Measurements from ENCODE around the gene TSC2.

TSC2 gene

DNA sequence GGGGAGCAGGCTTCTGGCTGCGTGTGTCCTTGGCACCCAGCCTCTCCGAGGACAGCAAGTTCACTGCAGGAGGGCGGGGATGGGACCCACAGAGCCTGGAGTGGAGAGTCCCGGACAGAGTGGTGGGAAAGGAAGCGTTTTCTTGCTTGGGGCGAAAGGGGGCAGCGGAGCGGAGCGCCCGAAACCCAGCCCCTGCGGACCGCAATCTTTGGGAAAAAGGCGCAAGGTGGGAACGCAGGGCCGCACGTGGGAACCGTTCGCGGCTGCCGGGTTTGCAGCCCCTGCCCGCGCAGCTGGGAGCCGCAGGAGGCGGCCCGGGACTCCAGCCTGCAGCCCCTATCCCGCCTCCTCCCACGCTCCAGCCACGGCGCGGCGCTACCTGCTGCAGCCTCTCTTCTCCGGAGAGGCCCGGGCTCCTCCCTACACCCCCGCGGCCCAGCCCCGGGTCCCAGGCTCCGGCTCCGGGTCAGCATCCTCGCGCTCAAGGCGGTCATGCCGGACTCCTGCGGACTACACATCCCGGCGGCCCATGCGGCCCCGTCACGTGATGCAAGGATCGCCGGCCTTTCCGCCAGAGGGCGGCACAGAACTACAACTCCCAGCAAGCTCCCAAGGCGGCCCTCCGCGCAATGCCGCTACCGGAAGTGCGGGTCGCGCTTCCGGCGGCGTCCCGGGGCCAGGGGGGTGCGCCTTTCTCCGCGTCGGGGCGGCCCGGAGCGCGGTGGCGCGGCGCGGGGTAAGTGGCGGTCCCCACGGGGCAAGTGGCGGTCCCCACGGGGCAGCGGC, at the start of gene TSC2, which contains the start of gene NTHL1:
Gene TSC2 (plus strand): TSS at position 656 of the 786 bp plus-strand sequence. CDS start 631 bp downstream, outside the sequence.
Gene NTHL1 (minus strand): TSS at position 505 of the 786 bp plus-strand sequence. CDS start 11 bp downstream, at position 494.
- H3K4me1 Mint-ChIP-seq: peaks cover 27% of the 10 kb centered on the region
- DNase-seq: peak; percentile 91 to 96
- H3K9me3 Mint-ChIP-seq: no peaks in the 10 kb centered on the region

DNA sequence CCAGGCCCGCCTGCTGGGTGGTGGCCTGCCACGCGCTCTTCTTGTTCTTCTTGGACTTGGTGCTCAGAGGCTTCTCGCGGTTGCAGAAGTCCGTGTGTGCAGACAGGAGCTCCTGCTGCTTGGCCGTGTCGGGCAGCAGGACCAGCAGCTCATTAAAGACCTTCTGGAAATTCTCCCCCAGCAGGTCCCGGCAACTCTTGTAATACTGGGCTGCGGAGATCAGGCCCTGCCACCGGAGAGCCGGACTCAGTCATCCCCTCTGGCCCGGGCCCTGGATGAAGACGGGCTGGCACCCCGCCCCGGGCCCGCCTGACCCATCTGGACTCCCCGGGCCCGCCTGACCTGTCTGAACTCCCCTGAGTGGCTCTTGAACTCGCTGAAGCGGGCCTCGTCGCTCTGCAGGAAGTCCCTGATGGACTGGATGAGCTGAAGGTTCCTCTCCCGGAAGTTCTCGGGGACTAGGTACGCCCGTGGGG, 49.4 kb upstream of the TSC2 start:
- H3K4me1 Mint-ChIP-seq: peaks cover 22% of the 10 kb centered on the region
- ATAC-seq (no peak), DNase-seq (no peak)
- no peaks in the 10 kb centered on the region for H3K9me3 Mint-ChIP-seq
- no peak overlapping the region for H3K4me3 Mint-ChIP-seq
- no peaks in the 10 kb centered on the region for H3K27me3 Mint-ChIP-seq
- H3K27ac Mint-ChIP-seq: no peak overlapping the region

More for the DNA sequence above, at the start of gene TSC2, which contains the start of gene NTHL1:
- H3K27ac Mint-ChIP-seq: peak within 1 kb of the TSS; percentile 76 to 92
- ATAC-seq: peak; percentile 97
- peak within 1 kb of the TSS; percentile 94 to 96 for H3K4me3 Mint-ChIP-seq
- no peaks in the 10 kb centered on the region for H3K27me3 Mint-ChIP-seq

- DNase-seq (no peak), ATAC-seq (no peak)
- H3K4me1 Mint-ChIP-seq: peaks cover 19% of the 10 kb centered on the region
- H3K27ac Mint-ChIP-seq: peak overlapping the region in 1 of 2 donors; percentile 76
- H3K4me3 Mint-ChIP-seq: no peak overlapping the region
- H3K27me3 Mint-ChIP-seq: no peaks in the 10 kb centered on the region
- no peaks in the 10 kb centered on the region for H3K9me3 Mint-ChIP-seq
These were observed 48.7 kb upstream of the TSC2 start for GRCh38 chr16:1998852-1999801.

- no peak overlapping the region for H3K4me3 Mint-ChIP-seq
- no peak for DNase-seq
- H3K4me1 Mint-ChIP-seq: peaks cover 28% of the 10 kb centered on the region
- no peak for ATAC-seq
- no peak overlapping the region for H3K27ac Mint-ChIP-seq
- H3K27me3 Mint-ChIP-seq: no peaks in the 10 kb centered on the region
- no peaks in the 10 kb centered on the region for H3K9me3 Mint-ChIP-seq
These were observed 47.8 kb upstream of the TSC2 start for GRCh38 chr16:1999866-2000514.

DNA sequence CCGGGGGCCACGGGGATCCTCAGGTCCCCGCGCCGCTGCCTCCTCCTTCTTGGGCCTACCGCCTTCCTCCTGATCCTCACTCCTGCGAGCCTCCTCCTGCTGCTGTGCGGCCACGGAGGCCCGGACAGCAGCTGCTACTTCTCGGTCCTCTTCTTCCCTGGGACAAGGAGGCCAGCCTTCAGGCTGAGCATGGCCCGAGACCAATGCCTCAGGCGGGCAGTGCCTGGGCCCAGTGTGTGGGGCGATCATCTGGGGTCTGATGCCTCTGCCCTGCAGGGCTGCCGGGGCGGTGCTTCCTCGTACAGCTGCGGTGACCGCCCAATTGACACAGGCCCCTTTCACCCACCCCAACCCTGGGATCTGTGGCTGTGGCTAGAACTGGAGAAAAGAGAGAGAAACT, 46.8 kb upstream of the TSC2 start:
- peaks cover 36% of the 10 kb centered on the region for H3K4me1 Mint-ChIP-seq
- ATAC-seq: no peak
- no peaks in the 10 kb centered on the region for H3K9me3 Mint-ChIP-seq
- H3K27ac Mint-ChIP-seq: peak overlapping the region in 1 of 2 donors; percentile 45
- H3K27me3 Mint-ChIP-seq: no peaks in the 10 kb centered on the region
- no peak for DNase-seq
- H3K4me3 Mint-ChIP-seq: no peak overlapping the region

- ATAC-seq (no peak), DNase-seq (no peak)
- H3K4me3 Mint-ChIP-seq: no peak overlapping the region
- no peaks in the 10 kb centered on the region for H3K27me3 Mint-ChIP-seq
- no peak overlapping the region for H3K27ac Mint-ChIP-seq
- no peaks in the 10 kb centered on the region for H3K9me3 Mint-ChIP-seq
- H3K4me1 Mint-ChIP-seq: peaks cover 36% of the 10 kb centered on the region
These were observed 46.1 kb upstream of the TSC2 start for GRCh38 chr16:2001456-2002355.

GRCh38 chr16:2002406-2003230, 45.2 kb upstream of the TSC2 start:
- no peaks in the 10 kb centered on the region for H3K9me3 Mint-ChIP-seq
- H3K27me3 Mint-ChIP-seq: no peaks in the 10 kb centered on the region
- peak overlapping the region in 1 of 2 donors; percentile 59 for H3K27ac Mint-ChIP-seq
- no peak overlapping the region for H3K4me3 Mint-ChIP-seq
- ATAC-seq (no peak), DNase-seq (no peak)
- peaks cover 39% of the 10 kb centered on the region for H3K4me1 Mint-ChIP-seq

DNA sequence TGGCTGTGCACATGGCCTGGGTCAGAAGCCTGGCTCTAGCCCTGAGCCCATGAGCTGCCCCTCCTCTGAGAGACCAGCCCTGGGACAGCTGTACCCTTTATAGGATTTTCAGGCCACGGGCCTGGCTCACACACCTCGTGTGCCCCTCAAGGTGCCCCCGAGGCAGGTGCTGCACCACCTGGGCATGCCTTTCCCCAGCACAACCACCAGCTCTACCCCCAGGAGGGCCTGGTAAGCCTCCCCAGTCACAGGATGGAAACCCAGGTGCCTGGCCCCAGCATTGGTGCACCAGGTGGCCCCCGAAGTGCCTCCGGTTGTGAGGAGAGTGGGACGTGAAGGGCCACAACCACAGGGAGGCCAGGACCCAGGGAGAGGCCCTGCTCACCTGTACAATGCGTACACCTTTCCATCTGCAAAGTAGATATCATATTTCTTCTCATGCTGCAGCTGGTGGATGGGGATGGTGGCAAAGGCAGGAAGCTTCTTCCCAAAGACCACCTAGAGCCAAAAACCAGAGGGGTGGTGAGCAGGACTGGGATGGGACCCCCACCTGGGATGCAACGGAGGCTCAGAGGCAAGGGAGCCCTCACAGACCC, 44.5 kb upstream of the TSC2 start:
- no peak for ATAC-seq
- peaks cover 46% of the 10 kb centered on the region for H3K4me1 Mint-ChIP-seq
- no peaks in the 10 kb centered on the region for H3K9me3 Mint-ChIP-seq
- no peak overlapping the region for H3K4me3 Mint-ChIP-seq
- H3K27me3 Mint-ChIP-seq: no peaks in the 10 kb centered on the region
- no peak for DNase-seq
- no peak overlapping the region for H3K27ac Mint-ChIP-seq

- ATAC-seq (peak; percentile 87), DNase-seq (peak; percentile 87 to 90)
- no peaks in the 10 kb centered on the region for H3K27me3 Mint-ChIP-seq
- peak overlapping the region in 1 of 2 donors; percentile 13 for H3K4me3 Mint-ChIP-seq
- no peaks in the 10 kb centered on the region for H3K9me3 Mint-ChIP-seq
- H3K27ac Mint-ChIP-seq: no peak overlapping the region
- peaks cover 53% of the 10 kb centered on the region for H3K4me1 Mint-ChIP-seq
These were observed 43.8 kb upstream of the TSC2 start for GRCh38 chr16:2003827-2004641.

DNA sequence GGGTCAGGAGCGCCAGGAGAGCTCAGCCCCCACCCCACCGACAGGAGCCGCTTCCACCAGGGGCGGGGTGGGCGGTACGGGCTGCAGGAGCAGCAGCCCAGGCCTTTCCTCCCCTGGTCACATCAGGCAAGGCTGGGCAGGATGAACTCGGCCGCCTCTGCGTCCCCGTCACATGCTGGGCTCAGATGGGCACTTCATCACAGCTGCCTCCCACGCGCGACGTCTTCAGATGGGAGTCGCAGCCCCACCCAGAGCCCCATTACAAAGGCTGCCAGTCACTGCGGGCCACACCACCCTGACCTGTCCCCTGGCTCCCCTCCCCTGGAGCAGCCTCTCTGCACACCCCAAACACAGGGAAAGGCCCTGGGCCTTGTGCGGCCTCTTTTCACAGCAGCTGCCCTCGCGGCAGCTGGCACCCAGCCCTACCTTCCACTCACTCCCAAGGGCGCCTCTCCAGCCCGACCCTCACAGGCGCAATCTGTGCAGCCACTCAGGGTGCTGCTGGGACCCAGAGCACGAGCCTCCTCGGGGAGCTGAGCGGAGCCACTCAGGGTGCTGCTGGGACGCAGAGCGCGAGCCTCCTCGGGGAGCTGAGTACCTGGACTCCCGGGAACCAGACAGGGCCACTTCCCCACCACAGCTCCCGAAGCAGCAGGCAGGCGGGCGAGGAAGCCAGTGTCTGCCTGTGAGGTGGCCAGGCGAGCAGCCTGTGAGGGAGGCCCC, 42.8 kb upstream of the TSC2 start:
- Mint-ChIP-seq H3K9me3 (no peaks in the 10 kb centered on the region), H3K27me3 (no peaks in the 10 kb centered on the region), H3K4me1 (peaks cover 53% of the 10 kb centered on the region), H3K27ac (no peak overlapping the region), H3K4me3 (peak overlapping the region in 1 of 2 donors; percentile 46)
- no peak for ATAC-seq
- DNase-seq: no peak

- Mint-ChIP-seq H3K4me3 (peak overlapping the region in 1 of 2 donors; percentile 70), H3K27ac (peak overlapping the region in 1 of 2 donors; percentile 80), H3K9me3 (no peaks in the 10 kb centered on the region), H3K27me3 (no peaks in the 10 kb centered on the region), H3K4me1 (peaks cover 59% of the 10 kb centered on the region)
- no peak for DNase-seq
- ATAC-seq: no peak
These were observed 42.1 kb upstream of the TSC2 start for GRCh38 chr16:2005646-2006045.

- peaks cover 59% of the 10 kb centered on the region for H3K4me1 Mint-ChIP-seq
- H3K27me3 Mint-ChIP-seq: no peaks in the 10 kb centered on the region
- ATAC-seq: no peak
- peak overlapping the region in 1 of 2 donors; percentile 84 for H3K27ac Mint-ChIP-seq
- H3K9me3 Mint-ChIP-seq: no peaks in the 10 kb centered on the region
- no peak for DNase-seq
- H3K4me3 Mint-ChIP-seq: peak overlapping the region; percentile 96 to 97
These were observed 41.5 kb upstream of the TSC2 start for GRCh38 chr16:2006317-2006716.

Measured in stimulated activated naive CD8-positive, alpha-beta T cell treated with anti-CD3 and anti-CD28 coated beads, Interleukin-15, amount 100 ng/mL, for 72 hours (primary cell).